Fibroblast of lung (primary cell): ENCODE results near the gene HIGD1A. TPM values are rescaled to one million over a fixed set of nuclear protein-coding genes. Genes with fewer than 3 reads are reported as not detected.
A peak's percentile ranks its signal among the peaks of the same experiment; 100 is the strongest.

Experiments
- DNase-seq, 2 donors: peaks; one replicate each; pipeline versions ENCODE4 v3.0.0 to v3.0.0-alpha.2; 2010; ENCODE audit warnings: low read depth in 2 of 2
- H2AFZ ChIP-seq: 2 replicates; pipeline ENCODE4 v1.5.1; 2012; ENCODE audit warnings: low read length, control low read depth, inconsistent platforms
- H3K27ac ChIP-seq: 2 replicates; pipeline ENCODE4 v1.5.1; 2011; ENCODE audit warnings: low read length, control low read depth; ENCODE audit not compliant: insufficient read depth
- H3K27me3 ChIP-seq: 2 replicates; pipeline ENCODE4 v1.5.1; 2011; ENCODE audit warnings: mild to moderate bottlenecking, low read length; ENCODE audit not compliant: control insufficient read depth, insufficient read depth
- H3K36me3 ChIP-seq: 2 replicates; pipeline ENCODE4 v1.5.1; 2011; ENCODE audit warnings: low read length; ENCODE audit not compliant: control insufficient read depth, insufficient read depth
- H3K4me1 ChIP-seq: 2 replicates; pipeline ENCODE4 v1.5.1; 2011; ENCODE audit warnings: low read length; ENCODE audit not compliant: control insufficient read depth, insufficient read depth; ENCODE audit errors: extremely low read depth
- H3K4me2 ChIP-seq: 2 replicates; pipeline ENCODE4 v1.5.1; 2011; ENCODE audit warnings: low read length, control low read depth; ENCODE audit not compliant: insufficient read depth; ENCODE audit errors: extremely low read depth
- H3K4me3 ChIP-seq, 4 experiments: fragments of 200-600 bp in 1 of 4; sonication (generic) in 1 of 4; replicated peaks in 1 of 4; 2 replicates each; pipeline ENCODE4 v1.5.1; 2011 to 2016; ENCODE audit warnings: low read length in 4 of 4, low read depth in 3 of 4, mild to moderate bottlenecking in 3 of 4, control low read depth in 2 of 4, inconsistent platforms in 1 of 4, mixed read lengths in 1 of 4; ENCODE audit not compliant: insufficient read depth in 1 of 4; ENCODE audit errors: control extremely low read depth in 1 of 4
- H3K79me2 ChIP-seq: 2 replicates; pipeline ENCODE4 v1.5.1; 2012; ENCODE audit warnings: mild to moderate bottlenecking, low read length, inconsistent platforms; ENCODE audit not compliant: control insufficient read depth, insufficient read depth
- H3K9ac ChIP-seq: 2 replicates; pipeline ENCODE4 v1.5.1; 2011; ENCODE audit warnings: mild to moderate bottlenecking, low read length, control low read depth; ENCODE audit not compliant: insufficient read depth
- H3K9me3 ChIP-seq: 2 replicates; pipeline ENCODE4 v1.5.1; 2012; ENCODE audit warnings: low read depth, low read length; ENCODE audit not compliant: control insufficient read depth, insufficient read depth
- H4K20me1 ChIP-seq: 2 replicates; pipeline ENCODE4 v1.5.1; 2011; ENCODE audit warnings: low read length; ENCODE audit not compliant: control insufficient read depth, insufficient read depth; ENCODE audit errors: extremely low read depth
- CTCF ChIP-seq, 2 donors: IDR thresholded peaks in 1 of 2; conservative IDR thresholded peaks in 1 of 2; 1 replicate in 1 of 2; 2 replicates in 1 of 2; pipeline ENCODE4 v1.5.1; 2011 to 2012; ENCODE audit warnings: low read length in 2 of 2, control low read depth in 1 of 2, inconsistent platforms in 1 of 2, low read depth in 1 of 2, mild to moderate bottlenecking in 1 of 2
- EZH2 ChIP-seq: IDR thresholded peaks from 2 replicates; pipeline ENCODE4 v1.5.1; 2012; ENCODE audit warnings: low read length, control low read depth, mild to moderate bottlenecking; ENCODE audit errors: missing control alignments
- polyA plus RNA-seq, 2 donors: library from polyadenylated mRNA; depleted of rRNA in 1 of 2; stranded (reverse) in 1 of 2; unstranded in 1 of 2; fragments of >200 nt; gene quantifications; 2 replicates each; pipeline ENCODE4 v1.2.1, GENCODE V29; 2011 to 2012; ENCODE audit warnings: missing spikeins in 1 of 2
- total RNA-seq: library from RNA; depleted of rRNA; stranded (reverse); fragments of >200 nt; gene quantifications from 2 replicates; pipeline ENCODE4 v1.2.1, GENCODE V29; 2014

HIGD1A gene
- total and polyA plus RNA-seq, 2 donors (not counting 1 experiment from before 2014, with no cell fraction given): 121 to 245 TPM

- DNase-seq: no peak
- Histone ChIP-seq H2AFZ (peak overlapping the region; percentile 33), H3K27ac (peak overlapping the region; percentile 30)
These were observed 30.9 kb downstream of the HIGD1A start for GRCh38 chr3:42773409-42773751.

GRCh38 chr3:42772670-42773408, 31.5 kb downstream of the HIGD1A start, which contains the start of gene CCDC13:
Gene CCDC13 (minus strand): TSS chr3:42773253. CDS start chr3:42758345, 14,908 bp downstream.
- Histone ChIP-seq H4K20me1 (no peaks in the 10 kb centered on the region), H3K4me3 (peak within 1 kb of the TSS; percentile 40 to 79 (median 59)), H3K9ac (peak within 1 kb of the TSS; percentile 58), H3K36me3 (no peaks in the 10 kb centered on the region), H3K9me3 (no peaks in the 10 kb centered on the region), H2AFZ (peak within 1 kb of the TSS; percentile 66), H3K79me2 (no peaks in the 10 kb centered on the region), H3K4me2 (peak within 1 kb of the TSS; percentile 69), H3K4me1 (no peaks in the 10 kb centered on the region), H3K27me3 (no peaks in the 10 kb centered on the region), H3K27ac (peak within 1 kb of the TSS; percentile 38)
- DNase-seq: peak; percentile 89 to 93
- no peak for TF ChIP-seq EZH2
- no peak for TF ChIP-seq CTCF (conservative IDR thresholded peaks at IDR 0.05 in 1 of 2, IDR thresholded peaks at IDR 0.05 in 1 of 2; ENCODE audit: low read depth in 1 of 2, low read length in 2 of 2)

More at GRCh38 chr3:42773409-42773751, 30.9 kb downstream of the HIGD1A start:
- Histone ChIP-seq H4K20me1 (no peaks in the 10 kb centered on the region), H3K9me3 (no peaks in the 10 kb centered on the region), H3K4me1 (peaks cover 3% of the 10 kb centered on the region), H3K4me3 (peak overlapping the region; percentile 40 to 79 (median 59)), H3K9ac (peak overlapping the region; percentile 44), H3K27me3 (no peaks in the 10 kb centered on the region), H3K79me2 (no peaks in the 10 kb centered on the region), H3K4me2 (peak overlapping the region; percentile 69), H3K36me3 (no peaks in the 10 kb centered on the region)
- TF ChIP-seq EZH2 (no peak), CTCF (conservative IDR thresholded peaks at IDR 0.05 in 1 of 2, IDR thresholded peaks at IDR 0.05 in 1 of 2; ENCODE audit: low read depth in 1 of 2, low read length in 2 of 2) (no peak)

GRCh38 chr3:42771271-42771670, 33.0 kb downstream of the HIGD1A start:
- no peak overlapping the region for H3K27ac ChIP-seq
- H3K36me3 ChIP-seq: no peaks in the 10 kb centered on the region
- TF ChIP-seq CTCF (conservative IDR thresholded peaks at IDR 0.05 in 1 of 2, IDR thresholded peaks at IDR 0.05 in 1 of 2; ENCODE audit: low read depth in 1 of 2, low read length in 2 of 2): no peak
- no peak for TF ChIP-seq EZH2

More at GRCh38 chr3:42771271-42771670, 33.0 kb downstream of the HIGD1A start:
- Histone ChIP-seq H3K4me2 (no peak overlapping the region), H3K27me3 (no peaks in the 10 kb centered on the region), H3K4me1 (no peaks in the 10 kb centered on the region), H3K4me3 (no peak overlapping the region), H4K20me1 (no peaks in the 10 kb centered on the region), H3K9ac (no peak overlapping the region), H3K9me3 (no peaks in the 10 kb centered on the region), H2AFZ (no peak overlapping the region), H3K79me2 (no peaks in the 10 kb centered on the region)
- DNase-seq: no peak
